Measurements from ENCODE around the gene GABRP.
"Not testable (repeated sequence)": the region's sequence is repeated elsewhere in the genome, so short reads cannot be mapped to it uniquely, and the experiment has no call there.

Gene GABRP

GRCh38 chr5:170826117-170826516, 42.6 kb downstream of the GABRP start:
- TF ChIP-seq CTCF (IDR thresholded peaks at IDR 0.05) (no peak), ZFX (IDR thresholded peaks at IDR 0.05; ENCODE audit: borderline replicate concordance) (no peak)
- H3K27ac ChIP-seq = no peak overlapping the region

GRCh38 chr5:170832241-170832640, 48.7 kb downstream of the GABRP start:
- H3K27ac ChIP-seq = no peak overlapping the region
- TF ChIP-seq CTCF (IDR thresholded peaks at IDR 0.05) (no peak), ZFX (IDR thresholded peaks at IDR 0.05; ENCODE audit: borderline replicate concordance) (no peak)

DNA sequence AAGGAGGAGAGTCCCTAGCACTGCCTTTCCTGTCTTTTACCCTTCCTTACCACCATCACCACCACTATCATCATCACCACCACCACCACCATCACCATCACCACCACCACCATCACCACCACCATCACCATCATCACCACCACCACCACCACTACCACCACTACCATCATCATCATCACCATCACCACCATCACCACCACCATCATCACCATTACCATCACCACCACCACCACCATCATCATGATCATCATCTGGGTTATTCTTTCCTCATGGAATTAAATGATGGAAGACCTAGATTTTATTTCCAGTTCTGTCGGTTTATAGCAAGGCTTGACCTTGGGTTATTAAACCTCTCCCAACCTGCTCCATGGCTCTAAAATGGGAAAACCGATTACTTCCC, 50.5 kb downstream of the GABRP start:
- H3K27ac ChIP-seq = not testable (repeated sequence)

GRCh38 chr5:170836226-170836625, 52.7 kb downstream of the GABRP start:
- no peak overlapping the region for H3K27ac ChIP-seq
- no peak for TF ChIP-seq ZFX (IDR thresholded peaks at IDR 0.05; ENCODE audit: borderline replicate concordance)

- H3K27ac ChIP-seq = no peak overlapping the region
- TF ChIP-seq ZFX (IDR thresholded peaks at IDR 0.05; ENCODE audit: borderline replicate concordance) = no peak
- TF ChIP-seq CTCF (IDR thresholded peaks at IDR 0.05) = no peak
Observed at GRCh38 chr5:170843870-170844269, 60.3 kb downstream of the GABRP start.

- TF ChIP-seq CTCF (IDR thresholded peaks at IDR 0.05) = no peak
- no peak for TF ChIP-seq ZFX (IDR thresholded peaks at IDR 0.05; ENCODE audit: borderline replicate concordance)
- no peak overlapping the region for H3K27ac ChIP-seq
Observed at GRCh38 chr5:170844651-170845050, 61.1 kb downstream of the GABRP start.

DNA sequence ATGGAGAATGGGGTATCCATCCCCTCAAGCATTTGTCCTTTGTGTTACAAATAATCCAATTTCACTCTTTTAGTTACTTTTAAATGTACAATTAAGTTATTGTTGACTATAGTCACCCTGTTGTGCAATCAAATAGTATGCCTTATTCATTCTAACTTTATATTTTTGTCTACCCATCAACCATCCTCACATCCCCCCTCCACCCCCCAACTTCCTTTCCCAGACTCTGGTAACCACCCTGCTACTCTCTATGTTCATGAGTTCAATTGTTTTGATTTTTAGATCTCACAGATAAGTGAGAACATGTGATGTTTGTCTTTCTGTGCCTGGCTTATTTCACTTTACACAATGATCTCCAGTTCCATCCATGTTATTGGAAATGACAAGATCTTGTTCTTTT, 62.9 kb downstream of the GABRP start:
- no peak overlapping the region for H3K27ac ChIP-seq
- no peak for TF ChIP-seq ZFX (IDR thresholded peaks at IDR 0.05; ENCODE audit: borderline replicate concordance)

GRCh38 chr5:170846846-170847245, 63.3 kb downstream of the GABRP start:
- TF ChIP-seq CTCF (IDR thresholded peaks at IDR 0.05) = no peak
- no peak for TF ChIP-seq ZFX (IDR thresholded peaks at IDR 0.05; ENCODE audit: borderline replicate concordance)
- no peak overlapping the region for H3K27ac ChIP-seq

DNA sequence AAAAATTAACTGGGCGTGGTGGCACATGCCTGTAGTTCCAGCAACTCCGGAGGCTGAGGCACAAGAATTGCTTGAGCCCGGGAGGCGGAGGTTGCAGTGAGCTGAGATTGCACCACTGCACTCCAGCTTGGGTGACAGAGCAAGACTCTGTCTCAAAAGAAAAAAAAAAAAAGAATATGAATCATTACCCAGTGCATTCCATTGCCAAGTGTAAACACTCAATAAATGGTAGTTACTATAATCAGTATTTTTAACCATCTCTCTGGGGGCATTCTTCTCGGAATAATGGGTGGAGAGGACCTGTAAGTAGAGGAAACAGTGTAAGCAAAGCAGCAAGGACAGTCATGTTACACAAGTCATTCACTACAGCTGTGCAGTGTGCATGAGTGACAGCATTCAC, 64.5 kb downstream of the GABRP start:
- TF ChIP-seq CTCF (IDR thresholded peaks at IDR 0.05) = no peak
- no peak for TF ChIP-seq ZFX (IDR thresholded peaks at IDR 0.05; ENCODE audit: borderline replicate concordance)

More for the DNA sequence above, 64.5 kb downstream of the GABRP start:
- no peak overlapping the region for H3K27ac ChIP-seq

Data from 22Rv1 (cell line).